ENCODE measurements around the gene ZBTB8OS.

- TF ChIP-seq, protein P1, sequence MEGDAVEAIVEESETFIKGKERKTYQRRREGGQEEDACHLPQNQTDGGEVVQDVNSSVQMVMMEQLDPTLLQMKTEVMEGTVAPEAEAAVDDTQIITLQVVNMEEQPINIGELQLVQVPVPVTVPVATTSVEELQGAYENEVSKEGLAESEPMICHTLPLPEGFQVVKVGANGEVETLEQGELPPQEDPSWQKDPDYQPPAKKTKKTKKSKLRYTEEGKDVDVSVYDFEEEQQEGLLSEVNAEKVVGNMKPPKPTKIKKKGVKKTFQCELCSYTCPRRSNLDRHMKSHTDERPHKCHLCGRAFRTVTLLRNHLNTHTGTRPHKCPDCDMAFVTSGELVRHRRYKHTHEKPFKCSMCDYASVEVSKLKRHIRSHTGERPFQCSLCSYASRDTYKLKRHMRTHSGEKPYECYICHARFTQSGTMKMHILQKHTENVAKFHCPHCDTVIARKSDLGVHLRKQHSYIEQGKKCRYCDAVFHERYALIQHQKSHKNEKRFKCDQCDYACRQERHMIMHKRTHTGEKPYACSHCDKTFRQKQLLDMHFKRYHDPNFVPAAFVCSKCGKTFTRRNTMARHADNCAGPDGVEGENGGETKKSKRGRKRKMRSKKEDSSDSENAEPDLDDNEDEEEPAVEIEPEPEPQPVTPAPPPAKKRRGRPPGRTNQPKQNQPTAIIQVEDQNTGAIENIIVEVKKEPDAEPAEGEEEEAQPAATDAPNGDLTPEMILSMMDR (IDR thresholded peaks at IDR 0.05): no peak
- no peak for TF ChIP-seq POLR2A (IDR thresholded peaks at IDR 0.05)
Measured at GRCh38 chr1:32683397-32683796, 33.0 kb upstream of the ZBTB8OS start.

Data from breast epithelium (tissue), 3 donors.